Measurements from ENCODE around the gene CYSTM1.

- no peak for TF ChIP-seq CTCF (IDR thresholded peaks at IDR 0.05)
- no peak for TF ChIP-seq EP300 (IDR thresholded peaks at IDR 0.05)
These were observed 39.8 kb downstream of the CYSTM1 start for GRCh38 chr5:140214831-140215230.

All from sigmoid colon (tissue), 4 donors.